Endothelial cell of umbilical vein (primary cell): ENCODE results near the gene TSPAN5.

ENCODE experiments used
- CTCF ChIP-seq, 2 donors: IDR thresholded peaks; 1 replicate in 1 of 2; 2 replicates in 1 of 2; pipeline ENCODE4 v1.5.1; 2011; ENCODE audit warnings: low read length in 2 of 2, mild to moderate bottlenecking in 2 of 2, moderate library complexity in 2 of 2, control low read depth in 1 of 2, inconsistent platforms in 1 of 2, low read depth in 1 of 2; ENCODE audit not compliant: insufficient read depth in 1 of 2; ENCODE audit errors: extremely low read depth in 1 of 2
- JUN ChIP-seq: IDR thresholded peaks from 2 replicates; pipeline ENCODE4 v1.6.1; 2011; ENCODE audit warnings: borderline replicate concordance, low read depth; ENCODE audit not compliant: insufficient read length, insufficient read depth
- MAX ChIP-seq: IDR thresholded peaks from 2 replicates; pipeline ENCODE4 v1.6.1; 2011; ENCODE audit not compliant: insufficient read depth, insufficient read length
- POLR2A ChIP-seq: IDR thresholded peaks from 2 replicates; pipeline ENCODE4 v1.6.1; 2012; ENCODE audit warnings: low read depth, mild to moderate bottlenecking, control low read depth, low read length

- TF ChIP-seq POLR2A (no peak), CTCF (IDR thresholded peaks at IDR 0.05; ENCODE audit: extremely low read depth in 1 of 2, insufficient read depth in 1 of 2, low read depth in 1 of 2, low read length in 2 of 2) (no peak), MAX (no peak), JUN (no peak)
These were observed 12.0 kb downstream of the TSPAN5 start for GRCh38 chr4:98646422-98646821.
